ENCODE data around the gene MAPKAPK2. TPM values are rescaled to one million over a fixed set of nuclear protein-coding genes. Genes with fewer than 3 reads are reported as not detected.

Gene MAPKAPK2
- total RNA-seq, 1 experiment from 2014 or later = 67.7 TPM

GRCh38 chr1:206723462-206723804 is 38.7 kb downstream of the MAPKAPK2 start:
- no peak for DNase-seq
- Histone ChIP-seq H3K4me3 (ENCODE audit: insufficient read depth, low read depth, low read length) (no peak overlapping the region), H3K36me3 (replicated peaks; ENCODE audit: control insufficient read depth, insufficient read depth, low read length) (no peaks in the 10 kb centered on the region; the same call in 1 of the 2 replicates), H3K27me3 (ENCODE audit: control insufficient read depth, insufficient read depth, low read length) (no peaks in the 10 kb centered on the region)

DNA sequence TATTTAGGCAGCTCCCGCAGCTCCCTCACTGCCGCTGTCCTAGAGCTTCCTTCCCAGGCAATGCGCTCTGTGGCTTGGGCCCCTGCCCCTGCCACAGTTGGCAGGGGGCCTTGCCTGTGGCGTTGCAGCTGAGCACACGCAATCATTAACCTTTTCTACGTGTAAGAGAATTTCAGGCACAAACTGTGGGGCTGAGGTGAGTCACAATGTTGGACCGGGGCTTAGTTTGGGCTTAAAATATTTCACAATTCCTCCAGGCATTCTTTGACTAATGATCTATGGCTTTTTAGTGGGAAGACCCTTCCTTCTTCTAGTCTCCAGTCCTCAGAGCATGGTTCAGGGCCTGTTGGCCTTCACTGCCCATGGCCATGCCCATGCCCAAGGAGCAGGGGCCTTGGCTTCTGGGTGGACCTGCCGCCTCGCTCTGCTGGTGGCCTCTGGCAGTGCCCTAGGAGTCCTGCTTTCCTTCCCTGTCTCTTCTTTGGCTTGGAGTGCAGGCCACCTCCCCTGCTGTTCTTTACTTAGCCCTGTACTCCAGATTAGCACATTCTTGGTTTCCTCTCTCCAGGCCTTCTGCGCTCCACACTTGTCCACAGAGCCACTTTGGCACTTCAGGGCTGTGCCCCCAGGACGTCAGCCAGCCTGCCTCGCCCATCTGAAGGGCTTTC is 39.2 kb downstream of the MAPKAPK2 start:
- no peak overlapping the region for H3K4me3 ChIP-seq (ENCODE audit: insufficient read depth, low read depth, low read length)
- DNase-seq = peak; percentile 75

DNA sequence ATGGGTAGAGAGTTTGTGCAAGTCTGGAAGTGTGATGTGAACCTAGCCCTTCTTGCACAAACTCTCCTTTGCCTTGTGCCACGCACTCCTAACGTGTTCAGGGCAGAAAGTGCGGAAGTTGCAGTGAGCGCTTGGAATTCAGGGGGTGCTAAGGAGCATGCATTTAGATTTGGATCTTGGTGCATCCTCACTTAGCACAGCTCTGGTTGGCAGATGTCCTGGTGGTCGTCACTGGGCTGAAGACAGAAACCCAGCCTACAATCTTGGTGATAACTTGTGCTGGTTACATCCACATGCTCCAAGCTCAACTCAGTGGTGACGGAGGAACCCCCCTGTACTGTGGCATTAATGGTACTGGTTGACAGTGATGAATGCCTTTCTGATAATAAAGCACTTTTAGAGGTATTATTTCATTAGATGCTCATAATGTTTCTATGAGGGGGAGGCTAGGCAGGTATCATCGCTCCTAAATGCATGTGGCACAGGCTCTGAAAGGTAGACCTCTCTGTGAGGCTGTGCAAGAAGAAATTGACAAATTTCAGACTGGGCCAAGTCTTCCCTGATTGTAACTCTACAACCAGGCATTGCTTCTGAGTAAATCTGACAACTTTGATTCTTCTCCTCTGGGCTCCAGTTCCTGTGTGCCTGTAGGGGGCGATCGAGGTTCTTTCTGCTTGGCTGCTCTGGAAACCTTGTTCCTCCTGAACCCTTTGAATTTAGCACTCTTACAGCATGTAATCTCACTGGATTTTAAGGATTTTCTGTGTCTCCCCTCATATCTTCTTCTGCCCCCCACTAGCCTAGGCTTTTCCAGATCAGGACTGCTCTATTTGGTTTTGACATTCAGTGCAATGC is 40.6 kb downstream of the MAPKAPK2 start:
- Histone ChIP-seq H3K27me3 (ENCODE audit: control insufficient read depth, insufficient read depth, low read length) (no peaks in the 10 kb centered on the region), H3K36me3 (replicated peaks; ENCODE audit: control insufficient read depth, insufficient read depth, low read length) (peaks cover 9% of the 10 kb centered on the region), H3K4me3 (ENCODE audit: insufficient read depth, low read depth, low read length) (no peak overlapping the region)
- peak; percentile 79 for DNase-seq

More for the DNA sequence above, 39.2 kb downstream of the MAPKAPK2 start:
- H3K36me3 ChIP-seq (replicated peaks; ENCODE audit: control insufficient read depth, insufficient read depth, low read length) = no peaks in the 10 kb centered on the region; the same call in 1 of the 2 replicates
- H3K27me3 ChIP-seq (ENCODE audit: control insufficient read depth, insufficient read depth, low read length) = no peaks in the 10 kb centered on the region

DNA sequence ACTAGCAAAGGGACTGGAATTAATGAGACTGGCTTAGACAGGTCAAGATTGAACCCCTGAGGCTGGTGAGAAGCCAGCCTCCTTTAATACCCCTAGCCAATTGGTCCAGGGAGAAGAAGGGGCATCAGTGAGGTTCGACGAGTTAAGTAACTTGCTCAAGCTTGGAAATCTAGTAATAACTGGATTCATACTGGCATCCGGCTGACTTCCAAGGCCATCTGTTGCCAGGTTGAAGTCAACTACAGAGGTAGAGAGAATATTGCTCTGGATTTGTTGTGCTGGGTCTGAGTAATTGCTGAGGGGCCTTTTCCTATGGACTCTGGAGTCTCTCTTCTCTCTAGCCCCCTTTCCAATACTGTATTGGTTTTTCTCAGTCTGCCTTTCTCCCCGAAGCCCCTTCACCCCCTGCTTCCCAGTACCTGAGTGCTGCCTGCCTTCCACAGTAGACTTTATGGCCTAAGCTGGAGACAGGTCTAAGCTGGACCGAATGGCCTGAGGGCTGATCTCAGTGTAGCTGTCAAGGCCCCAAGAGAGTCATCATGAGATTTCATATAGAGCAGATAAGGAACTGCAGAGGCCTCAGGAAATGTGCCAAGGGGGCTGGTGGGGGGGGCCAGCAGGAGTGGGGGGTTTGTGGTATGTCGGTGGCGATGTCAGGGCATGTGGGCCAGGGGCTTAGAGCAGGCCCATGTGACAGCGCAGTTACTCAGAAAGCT is 43.4 kb downstream of the MAPKAPK2 start:
- peak; percentile 19 for DNase-seq
- H3K4me3 ChIP-seq (ENCODE audit: insufficient read depth, low read depth, low read length) = no peak overlapping the region
- H3K36me3 ChIP-seq (replicated peaks; ENCODE audit: control insufficient read depth, insufficient read depth, low read length) = peaks cover 13% of the 10 kb centered on the region
- no peaks in the 10 kb centered on the region for H3K27me3 ChIP-seq (ENCODE audit: control insufficient read depth, insufficient read depth, low read length)

GRCh38 chr1:206728697-206728987 is 43.9 kb downstream of the MAPKAPK2 start:
- H3K36me3 ChIP-seq (replicated peaks; ENCODE audit: control insufficient read depth, insufficient read depth, low read length) = peaks cover 13% of the 10 kb centered on the region
- no peaks in the 10 kb centered on the region for H3K27me3 ChIP-seq (ENCODE audit: control insufficient read depth, insufficient read depth, low read length)
- DNase-seq = no peak
- H3K4me3 ChIP-seq (ENCODE audit: insufficient read depth, low read depth, low read length) = no peak overlapping the region

DNA sequence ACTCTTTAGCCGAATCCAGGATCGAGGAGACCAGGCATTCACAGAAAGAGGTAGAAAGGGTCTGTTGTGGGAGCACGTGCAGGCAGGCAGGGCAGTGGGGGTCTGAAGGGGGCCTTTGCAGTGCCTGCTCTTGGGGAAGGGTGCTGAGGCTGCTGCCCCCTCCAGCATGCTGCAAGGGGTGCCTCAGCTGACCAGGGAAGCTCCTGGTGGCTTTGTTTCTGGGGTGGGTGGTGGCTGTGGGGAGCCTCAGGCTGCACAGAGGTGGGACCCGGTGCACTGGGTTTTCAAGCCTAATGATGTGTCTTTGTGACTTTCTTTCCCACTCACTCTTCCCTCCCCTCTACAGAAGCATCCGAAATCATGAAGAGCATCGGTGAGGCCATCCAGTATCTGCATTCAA is 44.3 kb downstream of the MAPKAPK2 start:
- Histone ChIP-seq H3K4me3 (ENCODE audit: insufficient read depth, low read depth, low read length) (no peak overlapping the region), H3K36me3 (replicated peaks; ENCODE audit: control insufficient read depth, insufficient read depth, low read length) (peaks cover 13% of the 10 kb centered on the region), H3K27me3 (ENCODE audit: control insufficient read depth, insufficient read depth, low read length) (no peaks in the 10 kb centered on the region)
- DNase-seq = no peak

GRCh38 chr1:206729507-206729906 is 44.8 kb downstream of the MAPKAPK2 start:
- DNase-seq = peak; percentile 14
- no peak overlapping the region for H3K4me3 ChIP-seq (ENCODE audit: insufficient read depth, low read depth, low read length)
- H3K36me3 ChIP-seq (replicated peaks; ENCODE audit: control insufficient read depth, insufficient read depth, low read length) = peaks cover 13% of the 10 kb centered on the region
- no peaks in the 10 kb centered on the region for H3K27me3 ChIP-seq (ENCODE audit: control insufficient read depth, insufficient read depth, low read length)

GRCh38 chr1:206732508-206732907 is 47.8 kb downstream of the MAPKAPK2 start:
- no peak for DNase-seq
- H3K36me3 ChIP-seq (replicated peaks; ENCODE audit: control insufficient read depth, insufficient read depth, low read length) = peaks cover 18% of the 10 kb centered on the region
- no peaks in the 10 kb centered on the region for H3K27me3 ChIP-seq (ENCODE audit: control insufficient read depth, insufficient read depth, low read length)
- H3K4me3 ChIP-seq (ENCODE audit: insufficient read depth, low read depth, low read length) = no peak overlapping the region

GRCh38 chr1:206732992-206733391 is 48.3 kb downstream of the MAPKAPK2 start:
- Histone ChIP-seq H3K36me3 (replicated peaks; ENCODE audit: control insufficient read depth, insufficient read depth, low read length) (peaks cover 18% of the 10 kb centered on the region), H3K27me3 (ENCODE audit: control insufficient read depth, insufficient read depth, low read length) (no peaks in the 10 kb centered on the region), H3K4me3 (ENCODE audit: insufficient read depth, low read depth, low read length) (no peak overlapping the region)
- DNase-seq = no peak

- Histone ChIP-seq H3K36me3 (replicated peaks; ENCODE audit: control insufficient read depth, insufficient read depth, low read length) (peaks cover 14% of the 10 kb centered on the region), H3K27me3 (ENCODE audit: control insufficient read depth, insufficient read depth, low read length) (no peaks in the 10 kb centered on the region), H3K4me3 (ENCODE audit: insufficient read depth, low read depth, low read length) (no peak overlapping the region)
- DNase-seq = peak; percentile 92
These were observed 49.9 kb downstream of the MAPKAPK2 start for GRCh38 chr1:206734499-206735142.

GRCh38 chr1:206735553-206736031 is 50.9 kb downstream of the MAPKAPK2 start:
- peaks cover 9% of the 10 kb centered on the region for H3K36me3 ChIP-seq (replicated peaks; ENCODE audit: control insufficient read depth, insufficient read depth, low read length)
- no peaks in the 10 kb centered on the region for H3K27me3 ChIP-seq (ENCODE audit: control insufficient read depth, insufficient read depth, low read length)
- no peak for DNase-seq
- H3K4me3 ChIP-seq (ENCODE audit: insufficient read depth, low read depth, low read length) = no peak overlapping the region

GRCh38 chr1:206736878-206737728 is 52.4 kb downstream of the MAPKAPK2 start:
- DNase-seq = no peak
- H3K4me3 ChIP-seq (ENCODE audit: insufficient read depth, low read depth, low read length) = no peak overlapping the region
- H3K36me3 ChIP-seq (replicated peaks; ENCODE audit: control insufficient read depth, insufficient read depth, low read length) = peaks cover 9% of the 10 kb centered on the region
- H3K27me3 ChIP-seq (ENCODE audit: control insufficient read depth, insufficient read depth, low read length) = no peaks in the 10 kb centered on the region

DNA sequence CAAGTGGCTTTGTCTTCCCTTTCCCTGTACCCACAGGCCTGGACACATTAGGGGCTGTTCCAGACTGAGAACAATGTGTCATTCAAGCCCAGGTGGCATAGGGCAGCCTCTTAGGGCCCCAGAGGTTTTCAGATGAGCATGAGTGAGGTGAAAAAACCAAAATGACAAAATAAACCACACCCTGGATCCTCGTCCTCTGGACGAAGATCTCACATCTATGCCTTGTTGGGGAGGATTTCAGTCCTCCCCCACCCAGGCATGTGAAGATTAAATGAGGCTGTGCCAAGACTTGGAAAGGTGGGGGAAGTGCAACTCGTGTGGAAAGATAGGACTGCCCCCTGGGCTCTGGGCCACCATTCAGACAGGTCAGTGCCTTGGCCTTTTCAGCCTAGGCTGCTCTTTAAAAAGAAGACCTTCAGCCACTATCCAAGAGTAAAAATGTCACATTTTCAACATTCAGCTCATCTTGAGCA is 53.1 kb downstream of the MAPKAPK2 start:
- no peak for DNase-seq
- Histone ChIP-seq H3K4me3 (ENCODE audit: insufficient read depth, low read depth, low read length) (no peak overlapping the region), H3K27me3 (ENCODE audit: control insufficient read depth, insufficient read depth, low read length) (no peaks in the 10 kb centered on the region), H3K36me3 (replicated peaks; ENCODE audit: control insufficient read depth, insufficient read depth, low read length) (peaks cover 8% of the 10 kb centered on the region)

Data from H7 (cell line).